HCT116 (cell line): ENCODE measurements around the gene ISM1. TPM values are rescaled to one million over a fixed set of nuclear protein-coding genes. Genes with fewer than 3 reads are reported as not detected.

Experiments
- ATAC-seq: fragments of 200-7000 bp; cut with Tn5 transposase; 2 replicates; pipeline ENCODE4 v1.9.1; 2020; ENCODE audit warnings: mild to moderate bottlenecking, moderate library complexity
- BruUV-seq: library from RNA; stranded (reverse); fragments of 400-500 nt; replicated peaks from 2 replicates; lab custom pipeline; 2021; lab: Mats Ljungman, UMichigan
- CTCF ChIA-PET: fragments of 300-600 bp; sonication (Branson Sonifier 250); formaldehyde crosslinking; loops from one replicate; lab custom pipeline; 2021; ENCODE audit warnings: antibody characterized with exemption; lab: Charles Lee
- POLR2A ChIA-PET: fragments of 300-600, 350-600 bp; sonication (Branson Sonifier 250); formaldehyde crosslinking; loops from one replicate; lab custom pipeline; 2021; ENCODE audit warnings: antibody characterized with exemption; lab: Charles Lee
- RAD21 ChIA-PET, 2 experiments: fragments of 300-600 bp; sonication (Branson Sonifier 250); formaldehyde crosslinking; loops; one replicate each; lab custom pipeline; 2023; ENCODE audit warnings: low total read pairs in 2 of 2; ENCODE audit not compliant: uncharacterized antibody in 2 of 2, unreplicated experiment in 2 of 2, low non-redundant PET in 1 of 2; lab: Charles Lee
- DNase-seq: peaks from one replicate; pipeline ENCODE4 v3.0.0-alpha.2; 2010; ENCODE audit warnings: low read depth, low spot score
- H2AFZ ChIP-seq: fragments of 200-600 bp; shearing (Covaris generic), sonication (generic); 2 replicates; pipeline ENCODE4 v1.6.1; 2017; ENCODE audit warnings: low read depth, mixed run types, mixed read lengths, antibody characterized with exemption, low read length; ENCODE audit not compliant: poor library complexity, severe bottlenecking
- H3K27ac ChIP-seq: 2 replicates; pipeline ENCODE4 v1.5.1; 2012; ENCODE audit warnings: low read depth, low read length
- H3K27me3 ChIP-seq: fragments of 200-600 bp; sonication (generic); 2 replicates; pipeline ENCODE4 v1.6.1; 2016; ENCODE audit warnings: mixed run types, low read length, mixed read lengths; ENCODE audit not compliant: insufficient read depth
- H3K36me3 ChIP-seq, 2 experiments: fragments of 200-500 bp in 1 of 2; fragments of 200-600 bp in 1 of 2; sonication (Bioruptor generic) in 1 of 2; sonication (generic) in 1 of 2; 2 replicates each; pipeline versions ENCODE4 v1.5.1 to v1.6.1; 2014 to 2016; ENCODE audit warnings: low read length in 2 of 2, inconsistent platforms in 1 of 2, mixed read lengths in 1 of 2, mixed run types in 1 of 2; ENCODE audit not compliant: insufficient read depth in 2 of 2, control insufficient read depth in 1 of 2
- H3K4me1 ChIP-seq, 2 experiments: fragments of 200-600 bp in 1 of 2; sonication (generic) in 1 of 2; 2 replicates each; pipeline versions ENCODE4 v1.5.1 to v1.6.1; 2012 to 2017; ENCODE audit warnings: low read length in 2 of 2, inconsistent platforms in 1 of 2, mild to moderate bottlenecking in 1 of 2, mixed read lengths in 1 of 2, mixed run types in 1 of 2, moderate library complexity in 1 of 2; ENCODE audit not compliant: insufficient read depth in 2 of 2, control insufficient read depth in 1 of 2
- H3K4me2 ChIP-seq: fragments of 200-600 bp; sonication (generic); 2 replicates; pipeline ENCODE4 v1.6.1; 2017; ENCODE audit warnings: mixed run types, low read length, mixed read lengths
- H3K4me3 ChIP-seq, 2 experiments: fragments of 200-600 bp in 1 of 2; sonication (generic) in 1 of 2; replicated peaks in 1 of 2; 2 replicates each; pipeline ENCODE4 v1.5.1; 2011 to 2016; ENCODE audit warnings: low read length in 2 of 2, control low read depth in 1 of 2, low read depth in 1 of 2, mild to moderate bottlenecking in 1 of 2, mixed read lengths in 1 of 2, mixed run types in 1 of 2
- H3K79me2 ChIP-seq: fragments of 200-600 bp; sonication (generic); 2 replicates; pipeline ENCODE4 v1.6.1; 2017; ENCODE audit warnings: mild to moderate bottlenecking, mixed run types, low read length, moderate library complexity, mixed read lengths; ENCODE audit not compliant: insufficient read depth
- H3K9ac ChIP-seq: fragments of 200-600 bp; sonication (generic); 2 replicates; pipeline ENCODE4 v1.6.1; 2016; ENCODE audit warnings: low read length, mixed read lengths
- H3K9me2 ChIP-seq: fragments of 200-600 bp; sonication (generic), shearing (Covaris generic); 2 replicates; pipeline ENCODE4 v1.6.1; 2017; ENCODE audit warnings: mixed run types, mild to moderate bottlenecking, moderate library complexity; ENCODE audit not compliant: insufficient read depth
- H3K9me3 ChIP-seq, 2 experiments: fragments of 200-500 bp in 1 of 2; fragments of 200-600 bp in 1 of 2; sonication (Bioruptor generic) in 1 of 2; sonication (generic) in 1 of 2; 2 replicates each; pipeline ENCODE4 v1.6.1; 2014 to 2017; ENCODE audit warnings: low read length in 2 of 2, mixed read lengths in 2 of 2, inconsistent platforms in 1 of 2, low read depth in 1 of 2, mild to moderate bottlenecking in 1 of 2, mixed run types in 1 of 2, moderate library complexity in 1 of 2; ENCODE audit not compliant: control insufficient read depth in 1 of 2, insufficient read depth in 1 of 2
- H4K20me1 ChIP-seq: fragments of 200-600 bp; sonication (generic), shearing (Covaris generic); 2 replicates; pipeline ENCODE4 v1.6.1; 2017; ENCODE audit warnings: mixed run types, mild to moderate bottlenecking, moderate library complexity; ENCODE audit not compliant: insufficient read depth
- ATF3 ChIP-seq: IDR thresholded peaks from 2 replicates; pipeline ENCODE4 v1.6.1; 2012
- CBX3 ChIP-seq: IDR thresholded peaks from 2 replicates; pipeline ENCODE4 v1.6.1; 2012; ENCODE audit warnings: low read depth
- CEBPB ChIP-seq: IDR thresholded peaks from 2 replicates; pipeline ENCODE4 v1.6.1; 2012; ENCODE audit warnings: low read depth
- CTCF ChIP-seq, 3 experiments: fragments of 200-600 bp in 1 of 3; sonication (generic) in 1 of 3; IDR thresholded peaks in 2 of 3; conservative IDR thresholded peaks in 1 of 3; 2 replicates each; pipeline ENCODE4 v1.5.1; 2012 to 2017; ENCODE audit warnings: low read depth in 2 of 3, low read length in 2 of 3, antibody characterized with exemption in 1 of 3, borderline replicate concordance in 1 of 3, control low read depth in 1 of 3, mild to moderate bottlenecking in 1 of 3, mixed read lengths in 1 of 3, mixed run types in 1 of 3, moderate library complexity in 1 of 3; ENCODE audit not compliant: insufficient read depth in 1 of 3
- EGR1 ChIP-seq: IDR thresholded peaks from 2 replicates; pipeline ENCODE4 v1.6.1; 2012; ENCODE audit warnings: low read depth
- ELF1 ChIP-seq: IDR thresholded peaks from 2 replicates; pipeline ENCODE4 v1.6.1; 2012; ENCODE audit warnings: low read depth, borderline replicate concordance
- EZH2 ChIP-seq: fragments of 200-600 bp; sonication (generic); IDR thresholded peaks from 2 replicates; pipeline ENCODE4 v1.6.1; 2017; ENCODE audit warnings: antibody characterized with exemption, mixed run types
- EZH2phosphoT487 ChIP-seq: fragments of 200-600 bp; IDR thresholded peaks from 2 replicates; pipeline ENCODE4 v1.6.1; 2018; ENCODE audit warnings: antibody characterized with exemption, borderline replicate concordance
- FOSL1 ChIP-seq: IDR thresholded peaks from 2 replicates; pipeline ENCODE4 v1.6.1; 2012; ENCODE audit warnings: low read depth
- JUND ChIP-seq: IDR thresholded peaks from 2 replicates; pipeline ENCODE4 v1.6.1; 2012
- POLR2AphosphoS5 ChIP-seq: IDR thresholded peaks from 2 replicates; pipeline ENCODE4 v1.6.1; 2011; ENCODE audit warnings: mild to moderate bottlenecking, low read depth, low read length, moderate library complexity
- RAD21 ChIP-seq: IDR thresholded peaks from 2 replicates; pipeline ENCODE4 v1.6.1; 2012; ENCODE audit warnings: low read depth, mild to moderate bottlenecking
- REST ChIP-seq: IDR thresholded peaks from 2 replicates; pipeline ENCODE4 v1.6.1; 2012; ENCODE audit warnings: low read depth
- SIN3A ChIP-seq: IDR thresholded peaks from 2 replicates; pipeline ENCODE4 v1.6.1; 2012; ENCODE audit warnings: low read depth
- SP1 ChIP-seq: IDR thresholded peaks from 2 replicates; pipeline ENCODE4 v1.6.1; 2012; ENCODE audit warnings: low read depth
- SRF ChIP-seq: IDR thresholded peaks from 2 replicates; pipeline ENCODE4 v1.6.1; 2012; ENCODE audit warnings: low read depth
- TCF7L2 ChIP-seq: IDR thresholded peaks from 2 replicates; pipeline ENCODE4 v1.7.0; 2011; ENCODE audit warnings: borderline replicate concordance, inconsistent platforms; ENCODE audit not compliant: insufficient read depth, insufficient read length; ENCODE audit errors: extremely low read depth
- YY1 ChIP-seq: IDR thresholded peaks from 2 replicates; pipeline ENCODE4 v1.6.1; 2011; ENCODE audit warnings: low read length, low read depth, moderate library complexity, mild to moderate bottlenecking; ENCODE audit not compliant: insufficient replicate concordance; ENCODE audit errors: extremely low read depth
- ZBTB33 ChIP-seq: IDR thresholded peaks from 2 replicates; pipeline ENCODE4 v1.6.1; 2011; ENCODE audit warnings: mild to moderate bottlenecking, low read length, moderate library complexity; ENCODE audit not compliant: insufficient replicate concordance; ENCODE audit errors: extremely low read depth
- ZFX ChIP-seq: fragments of 450-650 bp; IDR thresholded peaks from 2 replicates; pipeline ENCODE4 v1.6.1; 2017
- intact Hi-C: fragments of 100-400 bp; cut with micrococcal nuclease; formaldehyde crosslinking; loops from 2 replicates; pipeline ENCODE4 v1.10.0; 2022
- total RNA-seq: library from RNA; stranded (reverse); gene quantifications from one replicate; pipeline ENCODE4 v1.2.1, GENCODE V29; 2021; ENCODE audit not compliant: unreplicated experiment

The ISM1 gene
- total RNA-seq, 1 experiment from 2014 or later = 0.37 TPM

GRCh38 chr20:13251106-13251903, 30.2 kb downstream of the ISM1 start:
- no peak overlapping the region for H2AFZ ChIP-seq
- H3K9me3 ChIP-seq = no peaks in the 10 kb centered on the region
- intact Hi-C loops = no loop called here
- H3K36me3 ChIP-seq = no peaks in the 10 kb centered on the region
- no peaks in the 10 kb centered on the region for H4K20me1 ChIP-seq
- no peak overlapping the region for H3K4me2 ChIP-seq
- TF ChIP-seq ZFX (no peak), CBX3 (no peak), EGR1 (no peak), CEBPB (no peak), EZH2phosphoT487 (no peak), SRF (no peak), YY1 (no peak), CTCF (IDR thresholded peaks at IDR 0.05 in 2 of 3, conservative IDR thresholded peaks at IDR 0.05 in 1 of 3; ENCODE audit: borderline replicate concordance in 1 of 3, insufficient read depth in 1 of 3, low read depth in 2 of 3, low read length in 2 of 3) (no peak), POLR2AphosphoS5 (no peak), ELF1 (no peak), FOSL1 (no peak), ZBTB33 (no peak), RAD21 (no peak), SIN3A (no peak), ATF3 (no peak), TCF7L2 (no peak), EZH2 (no peak), REST (no peak), JUND (no peak), SP1 (no peak)
- no peaks in the 10 kb centered on the region for H3K27me3 ChIP-seq
- BruUV-seq = no TSS peak
- H3K4me1 ChIP-seq = peaks cover 4 to 12% of the 10 kb centered on the region in 2 experiments; a peak in 3 of 4 replicates
- H3K27ac ChIP-seq = no peak overlapping the region
- H3K9ac ChIP-seq = no peak overlapping the region
- ATAC-seq = no peak
- H3K4me3 ChIP-seq = no peak overlapping the region
- ChIA-PET RAD21 (no interaction called here), POLR2A (no interaction called here), CTCF (no interaction called here)
- H3K79me2 ChIP-seq = no peaks in the 10 kb centered on the region
- DNase-seq = no peak
- no peaks in the 10 kb centered on the region for H3K9me2 ChIP-seq
